PC-9 (cell line): ENCODE results near the gene MLH1. TPM values are rescaled to one million over a fixed set of nuclear protein-coding genes. Genes with fewer than 3 reads are reported as not detected.

Source experiments
- BruUV-seq: library from RNA; stranded (reverse); fragments of 400-500 nt; replicated peaks from 2 replicates; lab custom pipeline; 2021; lab: Mats Ljungman, UMichigan
- CTCF ChIA-PET: fragments of 300-600 bp; sonication (Branson Sonifier 250); formaldehyde crosslinking; loops from one replicate; lab custom pipeline; 2022; ENCODE audit warnings: antibody characterized with exemption; lab: Charles Lee
- POLR2A ChIA-PET: fragments of 300-600 bp; sonication (Branson Sonifier 250); formaldehyde crosslinking; loops from one replicate; lab custom pipeline; 2022; ENCODE audit warnings: antibody characterized with exemption; ENCODE audit not compliant: unreplicated experiment; lab: Charles Lee
- DNase-seq, 2 experiments: peaks; one replicate each; pipeline versions ENCODE4 v3.0.0 to v3.0.0-alpha.2; 2015 to 2022; ENCODE audit warnings: mixed read lengths in 1 of 2
- H2AFZ ChIP-seq: fragments of 200-600 bp; sonication (generic); 2 replicates; pipeline ENCODE4 v1.8.1; 2017; ENCODE audit warnings: antibody characterized with exemption
- H3F3A ChIP-seq: fragments of 200-600 bp; sonication (generic); 2 replicates; pipeline ENCODE4 v1.8.1; 2017; ENCODE audit warnings: antibody characterized with exemption, mild to moderate bottlenecking, low read depth; ENCODE audit not compliant: insufficient read depth
- H3K27ac ChIP-seq: fragments of 200-600 bp; sonication (generic); 2 replicates; pipeline ENCODE4 v1.6.1; 2016; ENCODE audit warnings: mixed run types
- H3K27me3 ChIP-seq: fragments of 200-600 bp; sonication (generic); 2 replicates; pipeline ENCODE4 v1.6.1; 2016; ENCODE audit warnings: low read depth, mixed run types; ENCODE audit not compliant: insufficient read depth
- H3K36me3 ChIP-seq: fragments of 200-600 bp; sonication (generic); 2 replicates; pipeline ENCODE4 v1.6.1; 2016; ENCODE audit warnings: low read depth, mixed run types
- H3K4me1 ChIP-seq: fragments of 200-600 bp; sonication (generic); replicated peaks from 2 replicates; pipeline ENCODE4 v1.6.1; 2016; ENCODE audit warnings: mixed run types; ENCODE audit not compliant: insufficient read depth
- H3K4me2 ChIP-seq: fragments of 200-600 bp; sonication (generic); 2 replicates; pipeline ENCODE4 v1.6.1; 2017; ENCODE audit warnings: mixed run types
- H3K4me3 ChIP-seq: fragments of 200-600 bp; sonication (generic); 2 replicates; pipeline ENCODE4 v1.6.1; 2016; ENCODE audit warnings: mixed run types
- H3K79me2 ChIP-seq: fragments of 200-600 bp; sonication (generic); 2 replicates; pipeline ENCODE4 v1.6.1; 2017; ENCODE audit warnings: low read depth, mixed run types
- H3K9me2 ChIP-seq: fragments of 200-600 bp; sonication (generic); 2 replicates; pipeline ENCODE4 v1.8.1; 2017; ENCODE audit warnings: mild to moderate bottlenecking; ENCODE audit not compliant: insufficient read depth
- H3K9me3 ChIP-seq: fragments of 200-600 bp; sonication (generic); 2 replicates; pipeline ENCODE4 v1.8.1; 2016; ENCODE audit warnings: low read depth; ENCODE audit not compliant: insufficient read depth
- H4K20me1 ChIP-seq: fragments of 200-600 bp; sonication (generic); 2 replicates; pipeline ENCODE4 v1.8.1; 2017; ENCODE audit not compliant: insufficient read depth
- CTCF ChIP-seq: fragments of 200-600 bp; sonication (generic); conservative IDR thresholded peaks from 2 replicates; pipeline ENCODE4 v1.6.1; 2017; ENCODE audit warnings: mixed run types, antibody characterized with exemption, mild to moderate bottlenecking, moderate library complexity
- EZH2 ChIP-seq: fragments of 200-600 bp; sonication (generic); IDR thresholded peaks from 2 replicates; pipeline ENCODE4 v1.8.0; 2017; ENCODE audit warnings: antibody characterized with exemption, low read depth
- intact Hi-C: fragments of 100-400 bp; cut with micrococcal nuclease; formaldehyde crosslinking; loops from one replicate; pipeline ENCODE4 v1.10.0; 2022; ENCODE audit not compliant: unreplicated experiment
- total RNA-seq: library from RNA; stranded (reverse); gene quantifications from 2 replicates; pipeline ENCODE4 v1.2.3, GENCODE V29; 2021

Gene MLH1
- total RNA-seq, 1 experiment from 2014 or later, result 30.9 TPM

- DNase-seq, result no peak
- H3K79me2 ChIP-seq, result no peaks in the 10 kb centered on the region
- H3K9me3 ChIP-seq, result no peaks in the 10 kb centered on the region
- intact Hi-C loops, result no loop called here
- no peak overlapping the region for H3K4me3 ChIP-seq
- CTCF ChIA-PET, result no interaction called here
- no peak overlapping the region for H2AFZ ChIP-seq
- TF ChIP-seq CTCF (no peak), EZH2 (no peak)
- H3K27me3 ChIP-seq, result no peaks in the 10 kb centered on the region
- no peak overlapping the region for H3K4me2 ChIP-seq
- H3K4me1 ChIP-seq, result no peaks in the 10 kb centered on the region
- H4K20me1 ChIP-seq, result no peaks in the 10 kb centered on the region
- no peaks in the 10 kb centered on the region for H3K9me2 ChIP-seq
- POLR2A ChIA-PET, result no interaction called here
- no peaks in the 10 kb centered on the region for H3K36me3 ChIP-seq
- no peak overlapping the region for H3K27ac ChIP-seq
- BruUV-seq, result no TSS peak
- no peaks in the 10 kb centered on the region for H3F3A ChIP-seq
These were observed 20.2 kb upstream of the MLH1 start for GRCh38 chr3:36973139-36973538.

- Histone ChIP-seq H3K9me2 (no peaks in the 10 kb centered on the region), H4K20me1 (no peaks in the 10 kb centered on the region), H3K27ac (no peak overlapping the region), H3F3A (peaks cover 4% of the 10 kb centered on the region; the same call in 1 of the 2 replicates), H3K4me1 (no peaks in the 10 kb centered on the region), H3K27me3 (no peaks in the 10 kb centered on the region), H3K36me3 (no peaks in the 10 kb centered on the region), H3K9me3 (no peaks in the 10 kb centered on the region; the same call in 1 of the 2 replicates), H3K79me2 (no peaks in the 10 kb centered on the region), H3K4me2 (no peak overlapping the region), H2AFZ (no peak overlapping the region), H3K4me3 (no peak overlapping the region)
- no peak for DNase-seq
- BruUV-seq, result no TSS peak
- POLR2A ChIA-PET, result no interaction called here
- intact Hi-C loops, result no loop called here
- TF ChIP-seq EZH2, result no peak
- no peak for TF ChIP-seq CTCF
- CTCF ChIA-PET, result no interaction called here
These were observed 12.3 kb upstream of the MLH1 start for GRCh38 chr3:36981006-36981405.

- no peaks in the 10 kb centered on the region for H3K27me3 ChIP-seq
- no TSS peak for BruUV-seq
- peaks cover 21% of the 10 kb centered on the region for H3K4me1 ChIP-seq
- H3K9me3 ChIP-seq, result no peaks in the 10 kb centered on the region
- H2AFZ ChIP-seq, result no peak overlapping the region
- no peaks in the 10 kb centered on the region; the same call in 1 of the 2 replicates for H3F3A ChIP-seq
- H3K36me3 ChIP-seq, result peaks cover 24% of the 10 kb centered on the region; the same call in 1 of the 2 replicates
- H3K79me2 ChIP-seq, result peaks cover 37% of the 10 kb centered on the region
- no peak overlapping the region for H3K27ac ChIP-seq
- H3K4me3 ChIP-seq, result no peak overlapping the region
- TF ChIP-seq EZH2 (no peak), CTCF (no peak)
- no peak overlapping the region for H3K4me2 ChIP-seq
- POLR2A ChIA-PET, result interaction anchor here (0.6 kb wide), 2 partner anchors 158 to 201 kb away, joined by 6 to 14 read pairs; no protein-coding TSS in a partner anchor
- intact Hi-C loops, result no loop called here
- DNase-seq, result no peak
- H3K9me2 ChIP-seq, result no peaks in the 10 kb centered on the region
- no peaks in the 10 kb centered on the region; the same call in none of the 2 replicates for H4K20me1 ChIP-seq
- CTCF ChIA-PET, result no interaction called here
These were observed 5.0 kb upstream of the MLH1 start for GRCh38 chr3:36988356-36988755.
